HG02678 (cell line): ENCODE measurements around the gene OLFML2A.

Experiments used
- ATAC-seq: cut with Tn5 transposase; IDR thresholded peaks from one replicate; pipeline ENCODE4 v1.9.1; 2021; ENCODE audit warnings: mild to moderate bottlenecking, moderate library complexity; ENCODE audit not compliant: unreplicated experiment

The OLFML2A gene

GRCh38 chr9:124774129-124774978 lies 2.6 kb upstream of the OLFML2A start:
- peak; percentile 33 for ATAC-seq

- no peak for ATAC-seq
Observed at GRCh38 chr9:124776618-124776953, 347 bp upstream of the OLFML2A start.

GRCh38 chr9:124778575-124779367 lies 1.8 kb downstream of the OLFML2A start:
- no peak for ATAC-seq

GRCh38 chr9:124779368-124780059 lies 2.6 kb downstream of the OLFML2A start:
- no peak for ATAC-seq

- no peak for ATAC-seq
Observed at GRCh38 chr9:124780060-124780756, 3.3 kb downstream of the OLFML2A start.

- ATAC-seq = no peak
Observed at GRCh38 chr9:124780757-124781151, 3.8 kb downstream of the OLFML2A start.

- ATAC-seq = no peak
Observed at GRCh38 chr9:124781967-124782660, 5.2 kb downstream of the OLFML2A start.

GRCh38 chr9:124782661-124783574 lies 6.0 kb downstream of the OLFML2A start:
- no peak for ATAC-seq

GRCh38 chr9:124783830-124784229 lies 6.9 kb downstream of the OLFML2A start:
- no peak for ATAC-seq

GRCh38 chr9:124784509-124784908 lies 7.6 kb downstream of the OLFML2A start:
- no peak for ATAC-seq

- no peak for ATAC-seq
Observed at GRCh38 chr9:124786881-124787573, 10.1 kb downstream of the OLFML2A start.

GRCh38 chr9:124788542-124789217 lies 11.7 kb downstream of the OLFML2A start:
- ATAC-seq = no peak

GRCh38 chr9:124789531-124789930 lies 12.6 kb downstream of the OLFML2A start:
- no peak for ATAC-seq

GRCh38 chr9:124790301-124790700 lies 13.4 kb downstream of the OLFML2A start:
- ATAC-seq = no peak

GRCh38 chr9:124790801-124791505 lies 14.0 kb downstream of the OLFML2A start:
- ATAC-seq = no peak

- no peak for ATAC-seq
Observed at GRCh38 chr9:124792257-124793014, 15.5 kb downstream of the OLFML2A start.

GRCh38 chr9:124793015-124793541 lies 16.1 kb downstream of the OLFML2A start:
- ATAC-seq = no peak
